ENCODE data around the gene SLC4A2.

- TF ChIP-seq GATA2 (IDR thresholded peaks at IDR 0.05; ENCODE audit: low read depth, low read length) (no peak), GATA3 (IDR thresholded peaks at IDR 0.05; ENCODE audit: low read depth, low read length) (no peak)
These were observed 14.1 kb upstream of the SLC4A2 start for GRCh38 chr7:151045262-151045661.
